GM13977 (cell line): ENCODE results near the gene HEATR1.

Experiments
- DNase-seq: peaks from one replicate; pipeline ENCODE4 v3.0.0; 2012; ENCODE audit warnings: low spot score
- CTCF ChIP-seq: IDR thresholded peaks from 2 replicates; pipeline ENCODE4 v1.5.1; 2012; ENCODE audit warnings: mild to moderate bottlenecking, control low read depth; ENCODE audit not compliant: insufficient read depth; ENCODE audit errors: extremely low read depth, missing control alignments
- in situ Hi-C: fragments of 300-500 bp; cut with MboI; formaldehyde crosslinking; loops from one replicate; pipeline ENCODE4 v1.12.0; 2022; ENCODE audit warnings: low sequenced_read_pairs, low pct_unique_long_range_greater_than_20kb, mixed read lengths, inconsistent platforms; ENCODE audit not compliant: unreplicated experiment

HEATR1 gene

GRCh38 chr1:236553370-236553769 lies 50.9 kb downstream of the HEATR1 start:
- no peak for DNase-seq
- TF ChIP-seq CTCF = no peak
- in situ Hi-C loops = no loop called here

GRCh38 chr1:236552901-236553300 lies 51.4 kb downstream of the HEATR1 start:
- in situ Hi-C loops = no loop called here
- TF ChIP-seq CTCF = no peak
- no peak for DNase-seq

- no peak for TF ChIP-seq CTCF
- in situ Hi-C loops = no loop called here
- DNase-seq = no peak
Measured at GRCh38 chr1:236552096-236552495, 52.2 kb downstream of the HEATR1 start.

GRCh38 chr1:236550961-236551851 lies 53.1 kb downstream of the HEATR1 start:
- DNase-seq = no peak
- no peak for TF ChIP-seq CTCF

GRCh38 chr1:236548452-236548851 lies 55.9 kb downstream of the HEATR1 start:
- in situ Hi-C loops = no loop called here
- no peak for TF ChIP-seq CTCF
- DNase-seq = no peak

More at GRCh38 chr1:236550961-236551851, 53.1 kb downstream of the HEATR1 start:
- in situ Hi-C loops = no loop called here

GRCh38 chr1:236545621-236546169 lies 58.6 kb downstream of the HEATR1 start:
- in situ Hi-C loops = no loop called here
- TF ChIP-seq CTCF = no peak
- no peak for DNase-seq
